HCT116 (cell line): Measurements from ENCODE around the gene JDP2. TPM values are rescaled to one million over a fixed set of nuclear protein-coding genes. Genes with fewer than 3 reads are reported as not detected.

Experiments used
- ATAC-seq: fragments of 200-7000 bp; cut with Tn5 transposase; 2 replicates; pipeline ENCODE4 v1.9.1; 2020; ENCODE audit warnings: mild to moderate bottlenecking, moderate library complexity
- BruUV-seq: library from RNA; stranded (reverse); fragments of 400-500 nt; replicated peaks from 2 replicates; lab custom pipeline; 2021; lab: Mats Ljungman, UMichigan
- CTCF ChIA-PET: fragments of 300-600 bp; sonication (Branson Sonifier 250); formaldehyde crosslinking; loops from one replicate; lab custom pipeline; 2021; ENCODE audit warnings: antibody characterized with exemption; lab: Charles Lee
- POLR2A ChIA-PET: fragments of 300-600, 350-600 bp; sonication (Branson Sonifier 250); formaldehyde crosslinking; loops from one replicate; lab custom pipeline; 2021; ENCODE audit warnings: antibody characterized with exemption; lab: Charles Lee
- RAD21 ChIA-PET, 2 experiments: fragments of 300-600 bp; sonication (Branson Sonifier 250); formaldehyde crosslinking; loops; one replicate each; lab custom pipeline; 2023; ENCODE audit warnings: low total read pairs in 2 of 2; ENCODE audit not compliant: uncharacterized antibody in 2 of 2, unreplicated experiment in 2 of 2, low non-redundant PET in 1 of 2; lab: Charles Lee
- DNase-seq: peaks from one replicate; pipeline ENCODE4 v3.0.0-alpha.2; 2010; ENCODE audit warnings: low read depth, low spot score
- H2AFZ ChIP-seq: fragments of 200-600 bp; shearing (Covaris generic), sonication (generic); 2 replicates; pipeline ENCODE4 v1.6.1; 2017; ENCODE audit warnings: low read depth, mixed run types, mixed read lengths, antibody characterized with exemption, low read length; ENCODE audit not compliant: poor library complexity, severe bottlenecking
- H3K27ac ChIP-seq: 2 replicates; pipeline ENCODE4 v1.5.1; 2012; ENCODE audit warnings: low read depth, low read length
- H3K27me3 ChIP-seq: fragments of 200-600 bp; sonication (generic); 2 replicates; pipeline ENCODE4 v1.6.1; 2016; ENCODE audit warnings: mixed run types, low read length, mixed read lengths; ENCODE audit not compliant: insufficient read depth
- H3K36me3 ChIP-seq, 2 experiments: fragments of 200-500 bp in 1 of 2; fragments of 200-600 bp in 1 of 2; sonication (Bioruptor generic) in 1 of 2; sonication (generic) in 1 of 2; 2 replicates each; pipeline versions ENCODE4 v1.5.1 to v1.6.1; 2014 to 2016; ENCODE audit warnings: low read length in 2 of 2, inconsistent platforms in 1 of 2, mixed read lengths in 1 of 2, mixed run types in 1 of 2; ENCODE audit not compliant: insufficient read depth in 2 of 2, control insufficient read depth in 1 of 2
- H3K4me1 ChIP-seq, 2 experiments: fragments of 200-600 bp in 1 of 2; sonication (generic) in 1 of 2; 2 replicates each; pipeline versions ENCODE4 v1.5.1 to v1.6.1; 2012 to 2017; ENCODE audit warnings: low read length in 2 of 2, inconsistent platforms in 1 of 2, mild to moderate bottlenecking in 1 of 2, mixed read lengths in 1 of 2, mixed run types in 1 of 2, moderate library complexity in 1 of 2; ENCODE audit not compliant: insufficient read depth in 2 of 2, control insufficient read depth in 1 of 2
- H3K4me2 ChIP-seq: fragments of 200-600 bp; sonication (generic); 2 replicates; pipeline ENCODE4 v1.6.1; 2017; ENCODE audit warnings: mixed run types, low read length, mixed read lengths
- H3K4me3 ChIP-seq, 2 experiments: fragments of 200-600 bp in 1 of 2; sonication (generic) in 1 of 2; replicated peaks in 1 of 2; 2 replicates each; pipeline ENCODE4 v1.5.1; 2011 to 2016; ENCODE audit warnings: low read length in 2 of 2, control low read depth in 1 of 2, low read depth in 1 of 2, mild to moderate bottlenecking in 1 of 2, mixed read lengths in 1 of 2, mixed run types in 1 of 2
- H3K79me2 ChIP-seq: fragments of 200-600 bp; sonication (generic); 2 replicates; pipeline ENCODE4 v1.6.1; 2017; ENCODE audit warnings: mild to moderate bottlenecking, mixed run types, low read length, moderate library complexity, mixed read lengths; ENCODE audit not compliant: insufficient read depth
- H3K9ac ChIP-seq: fragments of 200-600 bp; sonication (generic); 2 replicates; pipeline ENCODE4 v1.6.1; 2016; ENCODE audit warnings: low read length, mixed read lengths
- H3K9me2 ChIP-seq: fragments of 200-600 bp; sonication (generic), shearing (Covaris generic); 2 replicates; pipeline ENCODE4 v1.6.1; 2017; ENCODE audit warnings: mixed run types, mild to moderate bottlenecking, moderate library complexity; ENCODE audit not compliant: insufficient read depth
- H3K9me3 ChIP-seq, 2 experiments: fragments of 200-500 bp in 1 of 2; fragments of 200-600 bp in 1 of 2; sonication (Bioruptor generic) in 1 of 2; sonication (generic) in 1 of 2; 2 replicates each; pipeline ENCODE4 v1.6.1; 2014 to 2017; ENCODE audit warnings: low read length in 2 of 2, mixed read lengths in 2 of 2, inconsistent platforms in 1 of 2, low read depth in 1 of 2, mild to moderate bottlenecking in 1 of 2, mixed run types in 1 of 2, moderate library complexity in 1 of 2; ENCODE audit not compliant: control insufficient read depth in 1 of 2, insufficient read depth in 1 of 2
- H4K20me1 ChIP-seq: fragments of 200-600 bp; sonication (generic), shearing (Covaris generic); 2 replicates; pipeline ENCODE4 v1.6.1; 2017; ENCODE audit warnings: mixed run types, mild to moderate bottlenecking, moderate library complexity; ENCODE audit not compliant: insufficient read depth
- CEBPB ChIP-seq: IDR thresholded peaks from 2 replicates; pipeline ENCODE4 v1.6.1; 2012; ENCODE audit warnings: low read depth
- CTCF ChIP-seq, 3 experiments: fragments of 200-600 bp in 1 of 3; sonication (generic) in 1 of 3; IDR thresholded peaks in 2 of 3; conservative IDR thresholded peaks in 1 of 3; 2 replicates each; pipeline ENCODE4 v1.5.1; 2012 to 2017; ENCODE audit warnings: low read depth in 2 of 3, low read length in 2 of 3, antibody characterized with exemption in 1 of 3, borderline replicate concordance in 1 of 3, control low read depth in 1 of 3, mild to moderate bottlenecking in 1 of 3, mixed read lengths in 1 of 3, mixed run types in 1 of 3, moderate library complexity in 1 of 3; ENCODE audit not compliant: insufficient read depth in 1 of 3
- EGR1 ChIP-seq: IDR thresholded peaks from 2 replicates; pipeline ENCODE4 v1.6.1; 2012; ENCODE audit warnings: low read depth
- ELF1 ChIP-seq: IDR thresholded peaks from 2 replicates; pipeline ENCODE4 v1.6.1; 2012; ENCODE audit warnings: low read depth, borderline replicate concordance
- EZH2 ChIP-seq: fragments of 200-600 bp; sonication (generic); IDR thresholded peaks from 2 replicates; pipeline ENCODE4 v1.6.1; 2017; ENCODE audit warnings: antibody characterized with exemption, mixed run types
- EZH2phosphoT487 ChIP-seq: fragments of 200-600 bp; IDR thresholded peaks from 2 replicates; pipeline ENCODE4 v1.6.1; 2018; ENCODE audit warnings: antibody characterized with exemption, borderline replicate concordance
- JUND ChIP-seq: IDR thresholded peaks from 2 replicates; pipeline ENCODE4 v1.6.1; 2012
- POLR2AphosphoS5 ChIP-seq: IDR thresholded peaks from 2 replicates; pipeline ENCODE4 v1.6.1; 2011; ENCODE audit warnings: mild to moderate bottlenecking, low read depth, low read length, moderate library complexity
- RAD21 ChIP-seq: IDR thresholded peaks from 2 replicates; pipeline ENCODE4 v1.6.1; 2012; ENCODE audit warnings: low read depth, mild to moderate bottlenecking
- REST ChIP-seq: IDR thresholded peaks from 2 replicates; pipeline ENCODE4 v1.6.1; 2012; ENCODE audit warnings: low read depth
- SIN3A ChIP-seq: IDR thresholded peaks from 2 replicates; pipeline ENCODE4 v1.6.1; 2012; ENCODE audit warnings: low read depth
- SRF ChIP-seq: IDR thresholded peaks from 2 replicates; pipeline ENCODE4 v1.6.1; 2012; ENCODE audit warnings: low read depth
- ZBTB33 ChIP-seq: IDR thresholded peaks from 2 replicates; pipeline ENCODE4 v1.6.1; 2011; ENCODE audit warnings: mild to moderate bottlenecking, low read length, moderate library complexity; ENCODE audit not compliant: insufficient replicate concordance; ENCODE audit errors: extremely low read depth
- ZFX ChIP-seq: fragments of 450-650 bp; IDR thresholded peaks from 2 replicates; pipeline ENCODE4 v1.6.1; 2017
- ZNF274 ChIP-seq: fragments of 200-500 bp; sonication (Bioruptor generic); IDR thresholded peaks from 2 replicates; pipeline ENCODE4 v1.6.1; 2014; ENCODE audit warnings: mild to moderate bottlenecking, low read depth, low read length, inconsistent platforms
- intact Hi-C: fragments of 100-400 bp; cut with micrococcal nuclease; formaldehyde crosslinking; loops from 2 replicates; pipeline ENCODE4 v1.10.0; 2022
- total RNA-seq: library from RNA; stranded (reverse); gene quantifications from one replicate; pipeline ENCODE4 v1.2.1, GENCODE V29; 2021; ENCODE audit not compliant: unreplicated experiment
- TF ChIP-seq, protein P1 (sequence below): IDR thresholded peaks from 2 replicates; pipeline ENCODE4 v1.6.1; 2012

Gene JDP2
- total RNA-seq, 1 experiment from 2014 or later = 25.4 TPM

DNA sequence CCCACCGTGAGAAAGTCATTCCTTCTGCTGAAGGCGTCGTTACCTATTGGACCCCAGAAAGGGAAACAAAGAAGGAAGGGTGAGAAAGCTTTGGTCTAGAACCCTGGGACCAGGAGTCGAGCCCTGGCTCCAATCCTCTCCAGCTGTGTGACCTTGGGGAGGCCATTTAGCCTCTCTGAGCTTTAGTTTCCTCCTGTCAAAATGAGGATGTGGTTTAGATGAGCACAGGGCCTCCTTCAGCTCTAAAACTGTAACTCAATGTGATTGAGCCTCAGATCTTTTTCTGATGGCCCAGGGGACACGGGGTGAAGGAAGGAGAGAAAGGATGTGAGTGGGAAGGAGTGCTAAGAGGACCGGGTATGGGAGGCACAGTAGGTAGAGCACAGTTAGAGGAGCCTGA lies 7.7 kb downstream of the JDP2 start:
- Histone ChIP-seq H3K9me2 (no peaks in the 10 kb centered on the region), H3K79me2 (no peaks in the 10 kb centered on the region), H3K9ac (no peak overlapping the region), H3K36me3 (0 out of 4 replicates have a peak, but pooled peaks cover 0 to 2% of the 10 kb centered on the region in 2 experiments), H3K27me3 (no peaks in the 10 kb centered on the region), H3K4me3 (no peak overlapping the region), H3K27ac (no peak overlapping the region), H4K20me1 (no peaks in the 10 kb centered on the region), H3K4me1 (no peaks in the 10 kb centered on the region), H3K9me3 (no peaks in the 10 kb centered on the region), H3K4me2 (no peak overlapping the region), H2AFZ (no peak overlapping the region)
- CTCF ChIA-PET = no interaction called here
- intact Hi-C loops = no loop called here
- no peak for DNase-seq
- no TSS peak for BruUV-seq
- RAD21 ChIA-PET = no interaction called here
- no peak for TF ChIP-seq REST
- no peak for TF ChIP-seq EGR1
- TF ChIP-seq CEBPB = no peak
- TF ChIP-seq SRF = no peak
- TF ChIP-seq, protein P1, sequence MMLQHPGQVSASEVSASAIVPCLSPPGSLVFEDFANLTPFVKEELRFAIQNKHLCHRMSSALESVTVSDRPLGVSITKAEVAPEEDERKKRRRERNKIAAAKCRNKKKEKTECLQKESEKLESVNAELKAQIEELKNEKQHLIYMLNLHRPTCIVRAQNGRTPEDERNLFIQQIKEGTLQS = no peak
- no peak for TF ChIP-seq ELF1
- TF ChIP-seq ZBTB33 = no peak
- no peak for TF ChIP-seq ZNF274
- TF ChIP-seq RAD21 = no peak
- no peak for TF ChIP-seq EZH2phosphoT487
- no peak for TF ChIP-seq JUND
- no peak for TF ChIP-seq POLR2AphosphoS5
- no peak for TF ChIP-seq SIN3A
- TF ChIP-seq EZH2 = no peak
- no peak for TF ChIP-seq ZFX
- no peak for TF ChIP-seq CTCF (IDR thresholded peaks at IDR 0.05 in 2 of 3, conservative IDR thresholded peaks at IDR 0.05 in 1 of 3; ENCODE audit: borderline replicate concordance in 1 of 3, insufficient read depth in 1 of 3, low read depth in 2 of 3, low read length in 2 of 3)
- no peak for ATAC-seq
- POLR2A ChIA-PET = no interaction called here
